Neural cell (in vitro differentiated cells): ENCODE measurements around the gene RAVER2. TPM values are rescaled to one million over a fixed set of nuclear protein-coding genes. Genes with fewer than 3 reads are reported as not detected.

ENCODE experiments used
- H2AFZ ChIP-seq: fragments of 200-600, 300-800 bp; sonication (generic), shearing (Covaris generic); 2 replicates; pipeline ENCODE4 v1.6.0; 2014; ENCODE audit warnings: low read depth, mild to moderate bottlenecking, antibody characterized with exemption, low read length, moderate library complexity
- H3F3A ChIP-seq: fragments of 200-600 bp; shearing (Covaris generic); 2 replicates; pipeline ENCODE4 v1.6.1; 2016; ENCODE audit warnings: mild to moderate bottlenecking, moderate library complexity, mixed read lengths, antibody characterized with exemption, low read length; ENCODE audit not compliant: insufficient read depth, poor library complexity, severe bottlenecking
- H3K27ac ChIP-seq: fragments of 200-600, 300-800 bp; sonication (generic), shearing (Covaris generic); 2 replicates; pipeline ENCODE4 v1.5.1; 2014; ENCODE audit warnings: mild to moderate bottlenecking, low read length, moderate library complexity
- H3K27me3 ChIP-seq: fragments of 300-800, 200-600 bp; sonication (generic), shearing (Covaris generic); 2 replicates; pipeline ENCODE4 v1.6.0; 2014; ENCODE audit warnings: mild to moderate bottlenecking, low read depth, low read length, moderate library complexity; ENCODE audit not compliant: insufficient read depth
- H3K36me3 ChIP-seq: fragments of 300-800, 200-600 bp; sonication (generic), shearing (Covaris generic); 2 replicates; pipeline ENCODE4 v1.5.1; 2014; ENCODE audit warnings: mild to moderate bottlenecking, antibody characterized with exemption, low read length, moderate library complexity; ENCODE audit not compliant: insufficient read depth
- H3K4me2 ChIP-seq: fragments of 300-800, 200-600 bp; sonication (generic), shearing (Covaris generic); 2 replicates; pipeline ENCODE4 v1.6.0; 2014; ENCODE audit warnings: mild to moderate bottlenecking, low read length
- H3K4me3 ChIP-seq: fragments of 300-800, 200-600 bp; sonication (generic), shearing (Covaris generic); 2 replicates; pipeline ENCODE4 v1.5.1; 2014; ENCODE audit warnings: mild to moderate bottlenecking, low read length, moderate library complexity
- H3K79me2 ChIP-seq: fragments of 200-600 bp; shearing (Covaris generic); replicated peaks from 2 replicates; pipeline ENCODE4 v1.6.0; 2014; ENCODE audit warnings: mild to moderate bottlenecking, low read length, moderate library complexity; ENCODE audit not compliant: insufficient read depth
- H3K9ac ChIP-seq: fragments of 300-800, 200-600 bp; sonication (generic), shearing (Covaris generic); 2 replicates; pipeline ENCODE4 v1.6.1; 2016; ENCODE audit warnings: mild to moderate bottlenecking, low read length, mixed read lengths
- H3K9me2 ChIP-seq: fragments of 200-600 bp; shearing (Covaris generic); 2 replicates; pipeline ENCODE4 v1.6.1; 2016; ENCODE audit warnings: mild to moderate bottlenecking, low read length, mixed read lengths; ENCODE audit not compliant: insufficient read depth
- H3K9me3 ChIP-seq: fragments of 200-600, 300-800 bp; sonication (generic), shearing (Covaris generic); 2 replicates; pipeline ENCODE4 v1.6.1; 2016; ENCODE audit warnings: mild to moderate bottlenecking, mixed run types, low read length, moderate library complexity, mixed read lengths
- H4K20me1 ChIP-seq: fragments of 200-600 bp; shearing (Covaris generic); 2 replicates; pipeline ENCODE4 v1.6.1; 2016; ENCODE audit warnings: mild to moderate bottlenecking, mixed run types; ENCODE audit not compliant: insufficient read depth
- EP300 ChIP-seq: fragments of 450-650 bp; conservative IDR thresholded peaks from 2 replicates; pipeline ENCODE4 v1.6.1; 2014; ENCODE audit warnings: antibody characterized with exemption, mild to moderate bottlenecking, moderate library complexity; ENCODE audit not compliant: poor library complexity, severe bottlenecking
- EZH2 ChIP-seq: fragments of 200-600, 300-800 bp; shearing (Covaris generic), sonication (generic); IDR thresholded peaks from 2 replicates; pipeline ENCODE4 v1.6.1; 2014; ENCODE audit warnings: antibody characterized with exemption, low read length, borderline replicate concordance, mild to moderate bottlenecking; ENCODE audit not compliant: insufficient read depth, poor library complexity, severe bottlenecking
- MXI1 ChIP-seq: fragments of 450-650 bp; conservative IDR thresholded peaks from 2 replicates; pipeline ENCODE4 v1.6.1; 2014; ENCODE audit warnings: antibody characterized with exemption, mild to moderate bottlenecking; ENCODE audit not compliant: poor library complexity, severe bottlenecking
- POLR2AphosphoS5 ChIP-seq: IDR thresholded peaks from 2 replicates; pipeline ENCODE4 v1.6.1; 2012
- RAD21 ChIP-seq: fragments of 450-650 bp; conservative IDR thresholded peaks from 2 replicates; pipeline ENCODE4 v1.6.1; 2014; ENCODE audit warnings: antibody characterized with exemption, mild to moderate bottlenecking, moderate library complexity
- SMC3 ChIP-seq: fragments of 450-650 bp; conservative IDR thresholded peaks from 2 replicates; pipeline ENCODE4 v1.6.1; 2014; ENCODE audit warnings: antibody characterized with exemption, mild to moderate bottlenecking, moderate library complexity; ENCODE audit not compliant: poor library complexity
- TAF1 ChIP-seq: IDR thresholded peaks from 2 replicates; pipeline ENCODE4 v1.6.1; 2012; ENCODE audit warnings: low read depth
- polyA plus RNA-seq: library from polyadenylated mRNA; depleted of rRNA; stranded (reverse); fragments of >200 nt; gene quantifications from 2 replicates; pipeline ENCODE4 v1.2.3, GENCODE V29; 2014
- TF ChIP-seq, protein P1 (sequence below): fragments of 450-650 bp; IDR thresholded peaks from 2 replicates; pipeline ENCODE4 v1.5.1; 2014; ENCODE audit warnings: antibody characterized with exemption, mild to moderate bottlenecking, moderate library complexity; ENCODE audit not compliant: poor library complexity, severe bottlenecking
- TF ChIP-seq, protein P2 (sequence below): IDR thresholded peaks from 2 replicates; pipeline ENCODE4 v1.6.1; 2012; ENCODE audit warnings: borderline replicate concordance

Gene RAVER2
- polyA plus RNA-seq, 1 donor from 2014 or later, result 8.1 TPM

GRCh38 chr1:64880449-64880848, 135.6 kb downstream of the RAVER2 start:
- H3K9ac ChIP-seq, result no peak overlapping the region
- H3K27ac ChIP-seq, result no peak overlapping the region
- H4K20me1 ChIP-seq, result no peaks in the 10 kb centered on the region
- H3K9me3 ChIP-seq, result no peaks in the 10 kb centered on the region
- no peaks in the 10 kb centered on the region for H3K36me3 ChIP-seq
- no peak overlapping the region for H3K4me2 ChIP-seq
- TF ChIP-seq SMC3 (no peak), TAF1 (no peak), POLR2AphosphoS5 (no peak), MXI1 (no peak)
- no peaks in the 10 kb centered on the region for H3K27me3 ChIP-seq
- no peaks in the 10 kb centered on the region for H3K9me2 ChIP-seq
- no peaks in the 10 kb centered on the region for H3K79me2 ChIP-seq
- no peak overlapping the region for H2AFZ ChIP-seq
- no peak overlapping the region for H3K4me3 ChIP-seq
- no peaks in the 10 kb centered on the region for H3F3A ChIP-seq

DNA sequence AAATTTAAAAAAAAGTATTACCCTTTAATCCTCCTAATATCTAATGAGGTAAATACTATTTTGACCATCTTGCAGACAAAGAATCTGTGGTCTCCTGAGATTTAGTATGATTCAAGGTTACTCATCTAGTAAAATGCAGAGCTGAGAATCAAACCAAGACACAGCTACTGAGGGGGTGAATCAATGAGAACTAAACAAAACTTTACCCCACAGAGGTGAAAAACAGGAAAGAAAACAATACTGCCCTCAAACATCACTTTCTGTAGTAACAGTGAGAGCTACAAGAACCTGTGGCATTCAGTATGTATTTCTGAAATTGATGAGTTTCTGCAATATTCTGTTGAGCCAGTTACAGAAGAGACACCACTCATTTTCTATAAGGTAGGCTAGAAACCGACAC, 136.4 kb downstream of the RAVER2 start:
- Histone ChIP-seq H3K4me2 (no peak overlapping the region), H3K36me3 (no peaks in the 10 kb centered on the region), H3K9ac (no peak overlapping the region), H2AFZ (no peak overlapping the region), H3K4me3 (no peak overlapping the region), H3K79me2 (no peaks in the 10 kb centered on the region), H3K27ac (no peak overlapping the region), H3F3A (no peaks in the 10 kb centered on the region), H3K9me3 (no peaks in the 10 kb centered on the region), H4K20me1 (no peaks in the 10 kb centered on the region), H3K9me2 (no peaks in the 10 kb centered on the region), H3K27me3 (no peaks in the 10 kb centered on the region)
- TF ChIP-seq, protein P1, sequence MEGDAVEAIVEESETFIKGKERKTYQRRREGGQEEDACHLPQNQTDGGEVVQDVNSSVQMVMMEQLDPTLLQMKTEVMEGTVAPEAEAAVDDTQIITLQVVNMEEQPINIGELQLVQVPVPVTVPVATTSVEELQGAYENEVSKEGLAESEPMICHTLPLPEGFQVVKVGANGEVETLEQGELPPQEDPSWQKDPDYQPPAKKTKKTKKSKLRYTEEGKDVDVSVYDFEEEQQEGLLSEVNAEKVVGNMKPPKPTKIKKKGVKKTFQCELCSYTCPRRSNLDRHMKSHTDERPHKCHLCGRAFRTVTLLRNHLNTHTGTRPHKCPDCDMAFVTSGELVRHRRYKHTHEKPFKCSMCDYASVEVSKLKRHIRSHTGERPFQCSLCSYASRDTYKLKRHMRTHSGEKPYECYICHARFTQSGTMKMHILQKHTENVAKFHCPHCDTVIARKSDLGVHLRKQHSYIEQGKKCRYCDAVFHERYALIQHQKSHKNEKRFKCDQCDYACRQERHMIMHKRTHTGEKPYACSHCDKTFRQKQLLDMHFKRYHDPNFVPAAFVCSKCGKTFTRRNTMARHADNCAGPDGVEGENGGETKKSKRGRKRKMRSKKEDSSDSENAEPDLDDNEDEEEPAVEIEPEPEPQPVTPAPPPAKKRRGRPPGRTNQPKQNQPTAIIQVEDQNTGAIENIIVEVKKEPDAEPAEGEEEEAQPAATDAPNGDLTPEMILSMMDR, result no peak
- TF ChIP-seq, protein P2, sequence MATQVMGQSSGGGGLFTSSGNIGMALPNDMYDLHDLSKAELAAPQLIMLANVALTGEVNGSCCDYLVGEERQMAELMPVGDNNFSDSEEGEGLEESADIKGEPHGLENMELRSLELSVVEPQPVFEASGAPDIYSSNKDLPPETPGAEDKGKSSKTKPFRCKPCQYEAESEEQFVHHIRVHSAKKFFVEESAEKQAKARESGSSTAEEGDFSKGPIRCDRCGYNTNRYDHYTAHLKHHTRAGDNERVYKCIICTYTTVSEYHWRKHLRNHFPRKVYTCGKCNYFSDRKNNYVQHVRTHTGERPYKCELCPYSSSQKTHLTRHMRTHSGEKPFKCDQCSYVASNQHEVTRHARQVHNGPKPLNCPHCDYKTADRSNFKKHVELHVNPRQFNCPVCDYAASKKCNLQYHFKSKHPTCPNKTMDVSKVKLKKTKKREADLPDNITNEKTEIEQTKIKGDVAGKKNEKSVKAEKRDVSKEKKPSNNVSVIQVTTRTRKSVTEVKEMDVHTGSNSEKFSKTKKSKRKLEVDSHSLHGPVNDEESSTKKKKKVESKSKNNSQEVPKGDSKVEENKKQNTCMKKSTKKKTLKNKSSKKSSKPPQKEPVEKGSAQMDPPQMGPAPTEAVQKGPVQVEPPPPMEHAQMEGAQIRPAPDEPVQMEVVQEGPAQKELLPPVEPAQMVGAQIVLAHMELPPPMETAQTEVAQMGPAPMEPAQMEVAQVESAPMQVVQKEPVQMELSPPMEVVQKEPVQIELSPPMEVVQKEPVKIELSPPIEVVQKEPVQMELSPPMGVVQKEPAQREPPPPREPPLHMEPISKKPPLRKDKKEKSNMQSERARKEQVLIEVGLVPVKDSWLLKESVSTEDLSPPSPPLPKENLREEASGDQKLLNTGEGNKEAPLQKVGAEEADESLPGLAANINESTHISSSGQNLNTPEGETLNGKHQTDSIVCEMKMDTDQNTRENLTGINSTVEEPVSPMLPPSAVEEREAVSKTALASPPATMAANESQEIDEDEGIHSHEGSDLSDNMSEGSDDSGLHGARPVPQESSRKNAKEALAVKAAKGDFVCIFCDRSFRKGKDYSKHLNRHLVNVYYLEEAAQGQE, result no peak
- TF ChIP-seq RAD21, result no peak
- TF ChIP-seq EP300, result no peak
- TF ChIP-seq SMC3, result no peak
- no peak for TF ChIP-seq EZH2
- no peak for TF ChIP-seq TAF1
- no peak for TF ChIP-seq MXI1
- TF ChIP-seq POLR2AphosphoS5, result no peak

Other genes with a start within 250 kb of the RAVER2 start
- gene JAK1, start 221.5 kb downstream of the RAVER2 start, polyA plus RNA-seq, result 24.2 and 26.8 TPM in 2 replicates